DMS53 treated with DMSO at 0.1 percent for 48 hours (cell line): ENCODE results near the gene RND3.

ENCODE experiments used
- DNase-seq: peaks from one replicate; lab custom pipeline; 2025; ENCODE audit not compliant: unreplicated experiment; lab: John Stamatoyannopoulos, UW

Gene RND3

DNA sequence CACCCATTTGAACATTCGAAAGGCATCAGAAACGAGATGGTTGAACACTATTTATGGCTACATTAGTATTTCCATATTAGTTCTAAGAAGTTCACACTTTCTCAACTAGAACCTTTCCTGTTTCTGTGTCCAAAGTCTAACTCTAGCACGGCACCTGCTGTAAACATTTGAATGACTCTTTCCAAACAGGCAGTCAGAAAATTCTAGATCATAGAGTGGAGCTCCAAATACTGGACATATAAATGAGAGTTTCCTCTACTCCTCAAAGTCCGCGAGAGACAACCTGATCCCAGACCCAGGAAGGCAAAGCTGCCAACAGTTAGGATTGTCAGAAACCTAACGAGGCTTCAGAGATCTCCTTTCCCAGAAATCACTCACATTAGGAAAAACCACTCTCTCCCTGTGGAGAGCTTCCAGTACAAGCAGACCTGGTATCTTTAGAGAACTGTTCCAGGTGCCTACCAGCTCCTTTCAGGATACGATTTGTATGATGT lies 10.6 kb downstream of the RND3 start:
- DNase-seq = no peak

GRCh38 chr2:150476286-150476685 lies 11.2 kb downstream of the RND3 start:
- DNase-seq = no peak

- no peak for DNase-seq
Measured at GRCh38 chr2:150475479-150476250, 11.8 kb downstream of the RND3 start.

DNA sequence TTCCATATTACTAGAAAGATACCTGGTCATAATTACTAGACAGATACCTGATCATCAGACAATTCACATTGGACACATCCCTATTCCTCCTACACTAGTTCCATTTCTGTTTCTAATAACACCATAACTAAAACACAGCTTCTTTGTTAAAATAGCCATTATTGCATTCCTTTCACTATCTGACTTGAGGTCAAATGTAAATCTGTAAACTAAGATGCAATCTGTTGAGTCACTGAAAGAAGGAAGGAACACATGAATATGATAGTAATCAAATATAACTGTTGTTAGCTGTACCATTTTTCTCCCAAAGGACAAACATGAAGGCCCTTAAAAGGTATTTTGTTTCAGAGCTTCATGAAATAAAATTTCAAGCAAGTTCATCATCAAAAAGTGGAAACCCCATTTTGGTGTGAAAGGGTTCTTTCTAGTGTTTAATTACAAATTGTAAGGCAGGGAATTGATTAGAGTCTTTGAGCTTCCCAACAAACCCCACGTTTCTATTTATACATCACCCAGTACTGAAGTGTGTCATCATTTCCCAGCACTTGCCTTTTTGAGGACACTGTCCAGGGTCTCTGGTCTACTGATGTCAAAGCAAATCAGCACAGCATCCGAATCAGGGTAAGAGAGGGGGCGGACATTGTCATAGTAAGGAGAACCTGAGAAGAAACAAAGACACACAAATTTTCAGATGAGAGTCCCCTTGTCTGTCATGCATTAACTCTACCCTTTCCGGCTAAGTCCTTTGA lies 13.0 kb downstream of the RND3 start:
- DNase-seq = no peak

- DNase-seq = no peak
Measured at GRCh38 chr2:150473767-150474166, 13.7 kb downstream of the RND3 start.

DNA sequence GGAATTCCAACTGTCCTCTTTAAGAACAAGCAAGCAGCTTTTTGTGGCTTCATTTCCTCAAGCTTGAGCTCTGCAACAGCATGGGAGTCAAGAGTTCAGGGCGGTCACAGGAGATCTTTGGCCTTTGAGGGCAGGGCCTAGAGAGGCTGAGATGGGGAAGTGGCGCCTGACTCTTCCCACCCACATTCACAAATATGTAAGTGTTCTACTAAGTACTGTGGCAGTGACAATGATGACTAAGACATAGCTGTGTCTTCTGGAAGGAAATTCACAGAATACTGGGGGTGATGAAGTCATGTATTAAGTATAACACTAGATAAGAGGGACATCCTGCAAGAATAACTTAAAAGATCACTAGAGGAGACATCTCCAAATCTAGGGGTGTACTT lies 15.0 kb downstream of the RND3 start:
- no peak for DNase-seq

GRCh38 chr2:150471813-150472510 lies 15.5 kb downstream of the RND3 start:
- no peak for DNase-seq

DNA sequence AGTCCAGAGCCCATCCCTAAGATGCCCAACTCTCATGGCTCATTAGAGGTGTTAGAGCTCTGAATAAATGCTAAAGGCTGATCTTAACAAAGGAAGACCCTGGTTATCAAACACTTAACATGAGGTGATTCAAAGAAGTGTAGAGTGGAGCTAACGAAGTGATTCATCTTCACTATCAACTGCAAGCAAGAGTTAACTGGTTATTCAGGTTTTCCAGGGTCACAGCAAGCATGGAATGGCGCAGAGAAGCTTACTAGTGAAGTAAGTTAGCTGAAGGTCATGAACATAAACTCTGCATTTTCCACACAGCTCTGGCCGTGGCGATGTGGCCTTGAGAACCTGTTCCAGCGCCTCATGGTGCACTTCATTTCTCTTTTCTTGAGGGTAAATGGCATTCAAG lies 17.0 kb downstream of the RND3 start:
- DNase-seq = no peak

DNA sequence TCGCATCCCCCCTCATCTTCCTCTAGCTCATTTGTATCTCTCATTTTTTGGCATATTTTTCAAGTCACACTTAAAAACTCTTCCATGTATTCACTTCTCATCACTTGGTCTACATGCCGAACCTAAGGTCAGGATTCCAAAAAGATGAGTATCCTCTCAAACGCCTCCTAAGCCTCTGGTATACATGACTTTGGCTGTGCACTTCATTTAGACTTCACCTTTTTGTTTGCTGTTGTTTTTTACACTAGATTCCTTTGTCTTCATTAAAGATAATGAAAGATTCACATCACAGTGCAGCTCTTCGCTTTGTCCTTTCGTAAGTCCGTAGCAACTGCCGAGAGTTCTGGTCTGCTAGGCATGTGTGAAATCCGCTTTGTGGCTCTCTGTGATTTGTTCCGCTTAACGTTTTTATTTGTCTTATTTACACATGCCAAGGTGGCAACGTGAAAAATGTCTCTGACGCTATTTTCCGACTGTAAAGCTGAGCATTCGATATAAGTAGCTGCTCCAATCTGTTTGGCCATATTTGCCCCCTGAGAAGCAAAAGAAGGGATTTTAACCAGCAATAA lies 17.7 kb downstream of the RND3 start:
- no peak for DNase-seq

DNA sequence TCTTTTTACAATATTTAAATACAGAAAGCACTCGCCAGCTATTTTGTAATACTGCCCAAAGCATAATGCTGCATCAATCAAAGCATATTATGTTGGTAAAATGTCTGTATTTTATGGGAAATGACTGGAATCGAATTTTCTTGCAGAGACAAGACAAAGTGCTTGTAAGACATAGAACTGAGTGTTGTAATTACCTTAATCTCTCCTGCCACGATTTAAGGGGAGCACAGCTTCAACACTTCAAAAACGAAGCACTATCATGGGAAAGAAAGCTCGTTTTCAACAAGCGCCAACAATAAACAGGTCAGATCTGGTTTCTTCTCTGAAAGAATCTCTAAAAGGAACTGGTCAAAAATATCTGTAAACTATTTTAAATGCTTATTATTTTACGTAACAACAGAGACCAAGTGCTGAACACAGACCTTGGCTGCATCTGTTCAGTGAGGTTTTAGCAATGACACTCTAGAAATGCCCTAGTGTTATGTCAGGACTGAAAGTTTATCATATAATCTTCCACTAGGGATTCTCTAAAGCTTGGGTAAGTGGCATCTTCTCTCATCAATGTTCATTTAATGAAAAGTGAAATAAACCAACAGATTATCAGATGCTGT lies 19.0 kb downstream of the RND3 start:
- no peak for DNase-seq

DNA sequence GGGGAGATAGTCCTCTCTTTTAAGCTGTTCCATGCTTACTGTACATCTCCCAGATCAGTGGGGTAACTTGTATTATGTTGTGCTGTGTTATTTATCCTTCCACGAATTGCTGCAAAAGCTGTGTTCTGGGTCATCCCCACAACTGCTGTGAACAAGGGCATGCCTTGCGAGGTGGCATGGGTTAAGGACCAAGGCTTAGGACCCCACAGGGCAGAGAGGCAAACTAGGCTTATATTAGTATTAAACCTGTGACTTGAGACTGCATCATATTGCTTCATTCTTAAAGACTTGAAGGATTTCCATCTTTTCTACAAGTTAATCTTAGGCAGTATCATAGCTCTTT lies 19.9 kb downstream of the RND3 start:
- DNase-seq = no peak

DNA sequence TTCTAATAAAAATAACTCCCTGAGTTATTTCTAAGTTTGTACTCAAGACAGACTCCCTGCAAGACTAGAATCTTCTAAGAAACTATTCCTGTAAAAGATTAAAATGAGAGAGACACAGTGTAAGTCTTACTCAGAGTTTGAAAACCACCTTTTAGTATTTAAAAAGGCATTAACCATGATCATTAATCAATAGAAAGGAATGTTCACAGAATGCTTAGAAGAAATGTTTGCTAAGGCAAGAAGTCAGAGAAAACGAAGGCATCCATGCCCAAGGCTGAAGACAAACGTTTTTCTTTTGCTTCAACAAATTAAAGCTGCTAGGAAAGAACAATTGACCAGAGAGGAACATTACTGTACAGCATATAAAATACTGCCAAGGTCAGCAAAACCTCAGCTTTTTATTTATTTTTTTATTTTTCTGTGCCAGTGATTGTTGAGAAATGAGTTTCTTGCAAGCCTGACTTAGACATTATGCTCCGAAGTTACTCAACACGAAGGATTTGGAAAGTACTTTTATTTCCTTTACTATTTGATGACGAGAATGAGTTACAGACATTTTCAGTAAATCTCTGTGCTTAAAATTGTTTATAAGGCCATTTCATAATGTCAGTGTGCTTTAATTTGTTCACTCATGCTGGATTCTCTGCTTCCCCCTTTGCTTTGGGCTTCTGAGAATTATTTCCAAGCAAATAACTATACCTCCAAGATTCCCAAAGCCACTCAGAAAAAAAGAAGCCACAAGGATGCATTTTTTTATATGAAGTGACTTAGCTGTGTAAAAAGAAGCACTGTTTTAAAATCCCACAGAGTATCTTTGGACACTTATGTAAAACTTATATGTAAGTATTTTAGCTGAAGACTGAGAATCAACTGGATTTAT lies 20.5 kb downstream of the RND3 start:
- DNase-seq = no peak

- DNase-seq = no peak
Measured at GRCh38 chr2:150465703-150466569, 21.5 kb downstream of the RND3 start.

DNA sequence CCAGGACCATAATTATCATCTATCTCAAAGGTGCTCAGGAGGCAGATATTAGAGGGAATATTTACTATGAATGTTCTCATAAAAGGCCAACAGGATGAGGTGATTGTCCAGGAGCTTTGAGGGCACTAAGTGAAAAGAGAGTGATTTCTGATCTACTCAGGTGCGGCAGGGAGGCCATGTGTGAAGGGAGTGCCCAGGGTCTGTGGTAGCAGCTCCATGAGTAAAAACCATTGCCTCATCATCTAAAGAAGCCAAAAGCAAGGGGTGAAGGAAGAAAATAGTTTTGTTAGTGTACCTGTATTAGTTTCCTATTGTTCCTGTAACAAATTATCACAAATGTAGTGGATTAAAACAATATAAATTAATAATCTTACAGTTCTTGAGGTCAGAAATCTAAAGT lies 22.5 kb downstream of the RND3 start:
- DNase-seq = no peak

DNA sequence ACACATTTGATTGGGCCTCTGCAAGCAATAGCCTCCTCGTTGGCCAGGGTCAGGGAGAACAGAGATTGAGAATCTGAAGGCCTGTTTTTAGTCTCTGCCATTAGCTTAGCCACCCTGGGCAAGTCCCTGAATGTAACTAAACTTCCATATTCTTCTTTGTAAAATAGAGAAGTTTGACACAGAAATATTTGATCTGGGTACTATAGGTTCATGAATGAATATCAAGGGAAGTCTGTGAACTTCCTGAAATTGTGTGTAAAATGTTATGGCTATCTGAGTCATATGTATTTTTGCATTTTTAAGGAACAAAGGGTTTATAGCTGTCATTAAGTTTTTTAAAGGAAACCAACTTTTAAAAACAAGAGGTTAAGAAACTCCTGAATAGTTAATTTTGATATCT lies 23.2 kb downstream of the RND3 start:
- DNase-seq = no peak

DNA sequence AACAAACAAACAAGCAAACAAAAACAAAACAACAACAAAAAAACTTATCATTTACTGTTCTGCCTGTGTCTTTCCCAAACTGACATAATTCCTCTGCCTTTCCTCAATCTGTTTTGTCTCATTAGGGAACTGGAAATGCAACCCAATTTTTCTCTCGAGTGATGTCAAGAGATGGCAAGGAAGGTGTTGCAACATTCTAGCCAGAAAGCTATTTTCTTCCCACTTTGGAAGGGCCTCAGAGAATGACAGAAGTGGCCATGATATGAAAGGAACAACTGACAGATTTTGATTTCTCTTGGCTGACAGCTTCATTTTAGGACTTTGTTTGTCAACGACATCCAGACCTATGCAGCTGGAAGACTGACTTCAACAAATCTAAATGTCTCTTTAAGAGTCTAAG lies 24.7 kb downstream of the RND3 start:
- no peak for DNase-seq

DNA sequence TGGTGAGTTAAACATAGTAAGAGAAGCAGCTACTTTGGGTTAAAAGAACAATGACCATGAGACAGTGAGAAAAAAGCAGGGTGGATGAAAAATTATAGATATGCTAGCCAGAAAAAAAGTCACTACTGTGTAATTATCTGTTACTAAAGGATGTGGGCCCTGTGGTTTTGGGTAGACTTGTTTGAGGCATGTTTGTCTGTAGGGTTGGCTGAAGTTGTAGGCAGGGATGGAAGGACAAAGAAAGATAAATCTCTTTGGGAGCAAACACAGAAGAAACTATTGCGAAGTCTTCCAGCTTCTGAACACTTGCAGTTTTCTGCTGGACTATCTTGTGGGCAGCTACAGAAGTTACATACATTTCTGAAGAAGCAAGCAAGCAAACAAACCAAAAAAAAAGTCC lies 28.2 kb downstream of the RND3 start:
- no peak for DNase-seq

GRCh38 chr2:150450765-150451164 lies 36.7 kb downstream of the RND3 start:
- DNase-seq = no peak

DNA sequence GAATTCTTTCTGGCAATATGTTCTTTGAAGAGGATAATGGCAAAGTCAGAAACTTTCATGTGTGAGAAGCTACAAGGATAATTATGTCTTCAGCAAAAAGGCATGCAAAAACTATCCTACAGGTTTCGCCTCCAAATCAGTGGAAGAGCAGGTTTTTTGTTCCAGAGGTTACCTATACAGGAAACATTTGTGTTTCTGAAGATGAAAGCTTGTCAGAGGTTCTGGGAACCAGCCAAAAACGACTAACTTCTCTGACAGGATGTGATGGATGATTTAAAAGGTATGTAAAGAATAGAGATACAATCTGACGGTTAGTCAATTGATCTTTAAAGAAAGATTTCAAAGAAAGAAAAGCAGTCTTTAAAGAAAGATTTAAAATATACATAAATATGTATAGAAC lies 37.6 kb downstream of the RND3 start:
- DNase-seq = no peak
